Mesenchymal stem cell (in vitro differentiated cells and primary cell): ENCODE results near the gene ILKAP.
A peak's percentile ranks its signal among the peaks of the same experiment; 100 is the strongest.

Experiments
- DNase-seq: peaks from one replicate; pipeline ENCODE4 v3.0.0-alpha.2; 2013
- H2AFZ ChIP-seq: one replicate; pipeline ENCODE4 v1.6.1; 2013; ENCODE audit warnings: low read depth, mild to moderate bottlenecking, control low read depth, inconsistent platforms, low read length, moderate library complexity
- H2AK5ac ChIP-seq: 2 replicates; pipeline ENCODE4 v1.6.1; 2013; ENCODE audit warnings: low read length, moderate library complexity, mild to moderate bottlenecking, inconsistent platforms; ENCODE audit not compliant: severe bottlenecking
- H2BK120ac ChIP-seq: one replicate; pipeline ENCODE4 v1.6.1; 2013; ENCODE audit warnings: low read depth, mild to moderate bottlenecking, inconsistent platforms, low read length, moderate library complexity
- H2BK12ac ChIP-seq, 2 experiments: one replicate each; pipeline ENCODE4 v1.6.1; 2013; ENCODE audit warnings: inconsistent platforms in 2 of 2, low read length in 2 of 2, mild to moderate bottlenecking in 2 of 2, moderate library complexity in 2 of 2, control low read depth in 1 of 2
- H2BK15ac ChIP-seq: one replicate; pipeline ENCODE4 v1.6.1; 2013; ENCODE audit warnings: mild to moderate bottlenecking, low read depth, inconsistent platforms; ENCODE audit not compliant: poor library complexity, severe bottlenecking
- H2BK5ac ChIP-seq: 2 replicates; pipeline ENCODE4 v1.6.1; 2013; ENCODE audit warnings: low read depth, mild to moderate bottlenecking, low read length, control low read depth, inconsistent platforms; ENCODE audit not compliant: poor library complexity, severe bottlenecking
- H3K14ac ChIP-seq, 2 experiments: one replicate each; pipeline ENCODE4 v1.6.1; 2013; ENCODE audit warnings: inconsistent platforms in 2 of 2, low read length in 2 of 2, control low read depth in 1 of 2, mild to moderate bottlenecking in 1 of 2, moderate library complexity in 1 of 2
- H3K18ac ChIP-seq, 2 experiments: one replicate each; pipeline ENCODE4 v1.6.1; 2013; ENCODE audit warnings: inconsistent platforms in 2 of 2, low read length in 2 of 2, control low read depth in 1 of 2, low read depth in 1 of 2, mild to moderate bottlenecking in 1 of 2
- H3K23ac ChIP-seq, 2 experiments: one replicate each; pipeline ENCODE4 v1.6.1; 2013; ENCODE audit warnings: inconsistent platforms in 2 of 2, low read length in 2 of 2, mild to moderate bottlenecking in 2 of 2, moderate library complexity in 2 of 2, control low read depth in 1 of 2
- H3K27ac ChIP-seq: 2 replicates; pipeline ENCODE4 v1.5.1; 2013; ENCODE audit warnings: mild to moderate bottlenecking, moderate library complexity, low read length, control low read depth, inconsistent platforms; ENCODE audit not compliant: poor library complexity, severe bottlenecking
- H3K27me3 ChIP-seq, 2 experiments: 2 replicates each; pipeline versions ENCODE4 v1.6.1 to v1.7.0; 2013; ENCODE audit warnings: low read length in 2 of 2, mild to moderate bottlenecking in 2 of 2, moderate library complexity in 2 of 2, control low read depth in 1 of 2, inconsistent platforms in 1 of 2; ENCODE audit not compliant: control insufficient read depth in 1 of 2, insufficient read depth in 1 of 2
- H3K36me3 ChIP-seq, 2 experiments: 2 replicates each; pipeline versions ENCODE4 v1.6.1 to v1.7.0; 2013; ENCODE audit warnings: low read length in 2 of 2, control low read depth in 1 of 2, inconsistent platforms in 1 of 2, low read depth in 1 of 2, mild to moderate bottlenecking in 1 of 2; ENCODE audit not compliant: insufficient read depth in 2 of 2, control insufficient read depth in 1 of 2
- H3K4ac ChIP-seq, 2 experiments: one replicate each; pipeline ENCODE4 v1.6.1; 2013; ENCODE audit warnings: inconsistent platforms in 2 of 2, low read length in 2 of 2, mild to moderate bottlenecking in 2 of 2, moderate library complexity in 2 of 2, control low read depth in 1 of 2, low read depth in 1 of 2
- H3K4me1 ChIP-seq: 2 replicates; pipeline ENCODE4 v1.6.1; 2013; ENCODE audit warnings: low read depth, low read length, control low read depth; ENCODE audit not compliant: control insufficient read depth, insufficient read depth
- H3K4me2 ChIP-seq: 2 replicates; pipeline ENCODE4 v1.6.1; 2013; ENCODE audit warnings: low read length, mild to moderate bottlenecking, inconsistent platforms; ENCODE audit not compliant: poor library complexity, severe bottlenecking
- H3K4me3 ChIP-seq, 2 experiments: 2 replicates each; pipeline versions ENCODE4 v1.5.1 to v1.7.0; 2013; ENCODE audit warnings: low read length in 2 of 2, mild to moderate bottlenecking in 2 of 2, control low read depth in 1 of 2, low read depth in 1 of 2; ENCODE audit not compliant: insufficient read depth in 1 of 2
- H3K79me1 ChIP-seq: replicated peaks from 2 replicates; pipeline ENCODE4 v1.6.1; 2013; ENCODE audit warnings: mild to moderate bottlenecking, control low read depth, low read length, inconsistent platforms; ENCODE audit not compliant: poor library complexity, severe bottlenecking
- H3K9ac ChIP-seq: 2 replicates; pipeline ENCODE4 v1.7.0; 2013; ENCODE audit warnings: mild to moderate bottlenecking, low read length, moderate library complexity
- H3K9me3 ChIP-seq: 2 replicates; pipeline ENCODE4 v1.7.0; 2013; ENCODE audit warnings: mild to moderate bottlenecking, low read length; ENCODE audit not compliant: control insufficient read depth
- H4K8ac ChIP-seq: one replicate; pipeline ENCODE4 v1.6.1; 2013; ENCODE audit warnings: inconsistent platforms, mild to moderate bottlenecking, low read length, moderate library complexity
- H4K91ac ChIP-seq: one replicate; pipeline ENCODE4 v1.6.1; 2013; ENCODE audit warnings: mild to moderate bottlenecking, low read length, inconsistent platforms
- WGBS: methylation state at CpG from one replicate; pipeline ENCODE4 v1.1.7; 2013; ENCODE audit warnings: mixed read lengths; 5-methylcytosine and 5-hydroxymethylcytosine counted together

ILKAP gene

GRCh38 chr2:238143239-238143951 is 60.1 kb downstream of the ILKAP start:
- no peak overlapping the region for H3K23ac ChIP-seq
- H3K27me3 ChIP-seq = no peaks in the 10 kb centered on the region
- H3K36me3 ChIP-seq = no peaks in the 10 kb centered on the region
- peak overlapping the region in 1 of 2 experiments; percentile 64 for H3K18ac ChIP-seq
- no peak overlapping the region for H3K4me3 ChIP-seq
- H2AFZ ChIP-seq = no peak overlapping the region
- no peak overlapping the region for H3K4me2 ChIP-seq
- no peak overlapping the region for H3K27ac ChIP-seq
- peak; percentile 55 for DNase-seq
- H2BK12ac ChIP-seq = peak overlapping the region; percentile 31 to 64
- H2BK15ac ChIP-seq = no peak overlapping the region
- H3K9me3 ChIP-seq = no peaks in the 10 kb centered on the region
- H3K4ac ChIP-seq = peak overlapping the region in 1 of 2 experiments; percentile 49
- H3K79me1 ChIP-seq = no peaks in the 10 kb centered on the region
- WGBS = 54% methylated on average over 18 of the region's 20 CpGs
- no peak overlapping the region for H3K9ac ChIP-seq
- H2BK120ac ChIP-seq = no peak overlapping the region
- no peak overlapping the region for H4K91ac ChIP-seq
- H3K4me1 ChIP-seq = peaks cover 47% of the 10 kb centered on the region
- peak overlapping the region; percentile 64 for H4K8ac ChIP-seq
- no peak overlapping the region for H2BK5ac ChIP-seq
- no peak overlapping the region for H2AK5ac ChIP-seq
- peak overlapping the region in 1 of 2 experiments; percentile 51 for H3K14ac ChIP-seq

DNA sequence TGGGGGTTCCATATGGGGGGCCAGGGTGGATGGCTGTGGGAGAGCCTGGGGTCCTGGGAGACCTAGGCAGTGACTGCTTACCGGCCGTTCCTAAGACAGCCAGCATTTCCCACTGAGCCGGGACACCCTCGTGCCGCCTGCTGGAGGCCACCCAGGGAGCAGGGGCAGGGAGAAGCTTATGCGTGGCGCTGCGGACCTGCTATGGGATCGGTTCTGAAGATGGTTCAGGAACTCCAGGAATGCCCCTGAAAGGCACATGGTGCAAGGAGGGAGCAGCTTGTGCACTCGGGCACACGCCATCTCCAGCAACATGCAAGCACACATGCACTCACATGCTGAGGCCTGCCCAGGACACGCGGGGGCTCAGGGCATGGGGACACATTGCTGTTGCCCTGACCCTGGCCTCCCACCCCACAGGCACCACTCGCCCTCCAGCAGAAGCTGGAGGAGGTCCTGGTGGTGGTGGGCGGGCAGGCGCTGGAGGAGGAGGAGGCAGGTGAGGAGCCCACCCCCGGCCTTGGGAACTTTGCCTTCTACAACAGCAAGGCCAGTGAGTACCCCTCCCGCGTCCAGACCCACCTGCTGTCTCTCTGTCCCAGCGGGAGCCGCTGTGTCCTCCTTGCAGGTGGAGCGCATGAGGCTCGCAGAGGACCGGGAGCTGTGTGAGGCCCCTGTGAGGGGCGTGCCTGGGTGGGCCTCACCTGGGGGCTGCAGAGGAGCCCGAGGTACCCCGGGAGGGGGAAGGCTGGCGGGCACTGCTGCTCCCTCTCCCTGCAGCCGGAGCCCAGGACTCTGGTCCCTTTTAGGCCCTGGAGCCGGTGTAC is 60.9 kb downstream of the ILKAP start:
- no peak overlapping the region for H3K27ac ChIP-seq
- H2AFZ ChIP-seq = no peak overlapping the region

GRCh38 chr2:238141541-238142318 is 61.8 kb downstream of the ILKAP start:
- WGBS = 75% methylated on average over 8 of the region's 10 CpGs
- Histone ChIP-seq H4K8ac (peak overlapping the region; percentile 31), H3K9ac (no peak overlapping the region), H3K4me2 (no peak overlapping the region), H3K27me3 (no peaks in the 10 kb centered on the region), H3K27ac (no peak overlapping the region), H3K9me3 (no peaks in the 10 kb centered on the region), H2BK15ac (no peak overlapping the region), H2BK120ac (no peak overlapping the region), H3K4ac (no peak overlapping the region), H3K23ac (no peak overlapping the region), H3K4me1 (peaks cover 44% of the 10 kb centered on the region), H3K36me3 (no peaks in the 10 kb centered on the region), H3K79me1 (no peaks in the 10 kb centered on the region), H2BK5ac (no peak overlapping the region), H2AK5ac (peak overlapping the region; percentile 19), H3K18ac (peak overlapping the region in 1 of 2 experiments; percentile 25), H2AFZ (peak overlapping the region; percentile 21), H2BK12ac (peak overlapping the region in 1 of 2 experiments; percentile 46), H3K4me3 (no peak overlapping the region), H4K91ac (peak overlapping the region; percentile 30), H3K14ac (peak overlapping the region in 1 of 2 experiments; percentile 23)
- no peak for DNase-seq

More for the DNA sequence above, 60.9 kb downstream of the ILKAP start:
- Histone ChIP-seq H3K36me3 (no peaks in the 10 kb centered on the region), H3K23ac (no peak overlapping the region), H2BK15ac (no peak overlapping the region), H2BK120ac (no peak overlapping the region), H3K9me3 (no peaks in the 10 kb centered on the region), H3K27me3 (no peaks in the 10 kb centered on the region), H4K8ac (no peak overlapping the region), H3K18ac (peak overlapping the region in 1 of 2 experiments; percentile 54), H4K91ac (no peak overlapping the region), H3K79me1 (no peaks in the 10 kb centered on the region), H2AK5ac (peak overlapping the region; percentile 19), H2BK5ac (no peak overlapping the region), H3K9ac (no peak overlapping the region), H2BK12ac (peak overlapping the region in 1 of 2 experiments; percentile 17), H3K4ac (no peak overlapping the region), H3K4me2 (no peak overlapping the region), H3K4me1 (peaks cover 47% of the 10 kb centered on the region), H3K14ac (peak overlapping the region in 1 of 2 experiments; percentile 51), H3K4me3 (no peak overlapping the region)
- no peak for DNase-seq
- WGBS = 91% methylated on average over 28 of the region's 30 CpGs
